A673 (cell line): ENCODE data around the gene NEGR1. TPM values are rescaled to one million over a fixed set of nuclear protein-coding genes. Genes with fewer than 3 reads are reported as not detected.

Source experiments
- BruUV-seq: library from RNA; stranded (reverse); fragments of 400-500 nt; replicated peaks from 2 replicates; lab custom pipeline; 2021; lab: Mats Ljungman, UMichigan
- CTCF ChIA-PET: fragments of 300-600 bp; sonication (Branson Sonifier 250); formaldehyde crosslinking; loops from one replicate; lab custom pipeline; 2022; ENCODE audit warnings: antibody characterized with exemption; lab: Charles Lee
- POLR2A ChIA-PET: fragments of 300-600 bp; sonication (Branson Sonifier 250); formaldehyde crosslinking; loops from one replicate; lab custom pipeline; 2022; ENCODE audit warnings: antibody characterized with exemption; ENCODE audit not compliant: low non-redundant PET; lab: Charles Lee
- DNase-seq: peaks from one replicate; pipeline ENCODE4 v3.0.0-alpha.2; 2015; ENCODE audit warnings: low spot score
- H3K27ac ChIP-seq: fragments of 200-600 bp; sonication (generic); 2 replicates; pipeline ENCODE4 v1.5.1; 2016; ENCODE audit warnings: mixed run types, low read depth, mild to moderate bottlenecking, mixed read lengths, antibody characterized with exemption, low read length; ENCODE audit not compliant: poor library complexity, severe bottlenecking
- H3K27me3 ChIP-seq: fragments of 200-600 bp; sonication (generic); replicated peaks from 2 replicates; pipeline ENCODE4 v1.6.1; 2017; ENCODE audit warnings: mixed run types, low read depth, mild to moderate bottlenecking, mixed read lengths, antibody characterized with exemption, low read length; ENCODE audit not compliant: insufficient read depth, poor library complexity
- H3K36me3 ChIP-seq: fragments of 200-600 bp; sonication (generic); 2 replicates; pipeline ENCODE4 v1.6.1; 2016; ENCODE audit warnings: mixed run types, mild to moderate bottlenecking, mixed read lengths, antibody characterized with exemption, low read length; ENCODE audit not compliant: insufficient read depth, poor library complexity, severe bottlenecking
- H3K4me1 ChIP-seq: fragments of 200-600 bp; sonication (generic); 2 replicates; pipeline ENCODE4 v1.6.1; 2017; ENCODE audit warnings: mixed run types, mild to moderate bottlenecking, mixed read lengths, antibody characterized with exemption, low read length; ENCODE audit not compliant: insufficient read depth, poor library complexity, severe bottlenecking
- H3K4me3 ChIP-seq: fragments of 200-600 bp; sonication (generic); 2 replicates; pipeline ENCODE4 v1.5.1; 2016; ENCODE audit warnings: low read depth, mixed run types, mild to moderate bottlenecking, mixed read lengths, low read length; ENCODE audit not compliant: poor library complexity, severe bottlenecking
- H3K9me3 ChIP-seq: fragments of 200-600 bp; sonication (generic); 2 replicates; pipeline ENCODE4 v1.6.1; 2016; ENCODE audit warnings: mixed run types, low read depth, mild to moderate bottlenecking, mixed read lengths, antibody characterized with exemption, low read length; ENCODE audit not compliant: poor library complexity, severe bottlenecking
- CTCF ChIP-seq: fragments of 300-800, 200-600 bp; sonication (generic); conservative IDR thresholded peaks from 2 replicates; pipeline ENCODE4 v1.5.1; 2017; ENCODE audit warnings: low read depth, mild to moderate bottlenecking, antibody characterized with exemption, low read length, moderate library complexity, mixed read lengths
- EZH2 ChIP-seq: fragments of 200-600 bp; sonication (generic); IDR thresholded peaks from 2 replicates; pipeline ENCODE4 v1.6.1; 2017; ENCODE audit warnings: borderline replicate concordance, low read depth, mild to moderate bottlenecking, mixed read lengths, antibody characterized with exemption, low read length; ENCODE audit not compliant: poor library complexity, severe bottlenecking
- intact Hi-C: fragments of 100-400 bp; cut with micrococcal nuclease; formaldehyde crosslinking; loops from one replicate; pipeline ENCODE4 v1.10.0; 2022; ENCODE audit not compliant: unreplicated experiment
- total RNA-seq: library from RNA; stranded (reverse); gene quantifications from 2 replicates; pipeline ENCODE4 v1.2.3, GENCODE V29; 2021

Gene NEGR1
- total RNA-seq, 1 experiment from 2014 or later, result 7.6 TPM

GRCh38 chr1:71655604-71656003 is 626.7 kb downstream of the NEGR1 start:
- CTCF ChIA-PET, result no interaction called here
- Histone ChIP-seq H3K36me3 (no peaks in the 10 kb centered on the region), H3K9me3 (no peaks in the 10 kb centered on the region), H3K4me3 (no peak overlapping the region), H3K4me1 (peaks cover 12% of the 10 kb centered on the region), H3K27ac (no peak overlapping the region), H3K27me3 (no peaks in the 10 kb centered on the region)
- no peak for DNase-seq
- intact Hi-C loops, result no loop called here
- no peak for TF ChIP-seq EZH2
- no peak for TF ChIP-seq CTCF
- POLR2A ChIA-PET, result no interaction called here
- no TSS peak for BruUV-seq

GRCh38 chr1:71653952-71654351 is 628.4 kb downstream of the NEGR1 start:
- ChIA-PET POLR2A (no interaction called here), CTCF (no interaction called here)
- Histone ChIP-seq H3K27ac (no peak overlapping the region), H3K4me3 (no peak overlapping the region), H3K27me3 (no peaks in the 10 kb centered on the region), H3K36me3 (no peaks in the 10 kb centered on the region), H3K9me3 (no peaks in the 10 kb centered on the region), H3K4me1 (peaks cover 8% of the 10 kb centered on the region)
- no peak for DNase-seq
- BruUV-seq, result no TSS peak
- intact Hi-C loops, result no loop called here
- TF ChIP-seq CTCF (no peak), EZH2 (no peak)

- TF ChIP-seq CTCF, result no peak
- TF ChIP-seq EZH2, result no peak
- no peak overlapping the region for H3K4me3 ChIP-seq
- no peaks in the 10 kb centered on the region for H3K36me3 ChIP-seq
- intact Hi-C loops, result no loop called here
- no peaks in the 10 kb centered on the region for H3K4me1 ChIP-seq
- no TSS peak for BruUV-seq
- no peak overlapping the region for H3K27ac ChIP-seq
- DNase-seq, result no peak
- H3K9me3 ChIP-seq, result no peaks in the 10 kb centered on the region
- CTCF ChIA-PET, result no interaction called here
- POLR2A ChIA-PET, result no interaction called here
- no peaks in the 10 kb centered on the region for H3K27me3 ChIP-seq
Observed at GRCh38 chr1:71651214-71651613, 631.1 kb downstream of the NEGR1 start.
